ENCODE measurements around the gene CD3E.

Gene CD3E

GRCh38 chr11:118264569-118265465, 39.7 kb upstream of the CD3E start:
- no peak for TF ChIP-seq CTCF (IDR thresholded peaks at IDR 0.05; ENCODE audit: low read depth, low read length)
- DNase-seq (ENCODE audit: extremely low read depth, low read depth), result no peak

GRCh38 chr11:118265954-118266353, 38.6 kb upstream of the CD3E start:
- no peak for DNase-seq (ENCODE audit: extremely low read depth, low read depth)
- TF ChIP-seq CTCF (IDR thresholded peaks at IDR 0.05; ENCODE audit: low read depth, low read length), result no peak

GRCh38 chr11:118267486-118267885, 37.0 kb upstream of the CD3E start:
- no peak for TF ChIP-seq CTCF (IDR thresholded peaks at IDR 0.05; ENCODE audit: low read depth, low read length)
- no peak for DNase-seq (ENCODE audit: extremely low read depth, low read depth)

- no peak for TF ChIP-seq CTCF (IDR thresholded peaks at IDR 0.05; ENCODE audit: low read depth, low read length)
- DNase-seq (ENCODE audit: extremely low read depth, low read depth), result no peak
These were observed 32.5 kb upstream of the CD3E start for GRCh38 chr11:118272001-118272400.

- no peak for TF ChIP-seq CTCF (IDR thresholded peaks at IDR 0.05; ENCODE audit: low read depth, low read length)
- DNase-seq (ENCODE audit: extremely low read depth, low read depth), result no peak
These were observed 30.3 kb upstream of the CD3E start for GRCh38 chr11:118274186-118274585.

- no peak for TF ChIP-seq CTCF (IDR thresholded peaks at IDR 0.05; ENCODE audit: low read depth, low read length)
- DNase-seq (ENCODE audit: extremely low read depth, low read depth), result no peak
These were observed 29.4 kb upstream of the CD3E start for GRCh38 chr11:118275176-118275575.

GRCh38 chr11:118276422-118276821, 28.1 kb upstream of the CD3E start:
- DNase-seq (ENCODE audit: extremely low read depth, low read depth), result no peak
- TF ChIP-seq CTCF (IDR thresholded peaks at IDR 0.05; ENCODE audit: low read depth, low read length), result no peak
